Stimulated activated CD4-positive, alpha-beta T cell treated with anti-CD3 and anti-CD28 coated beads, TNF-alpha, amount 100 ng/mL, for 1 hour (primary cell): ENCODE data around the gene PRR20G.

Experiments used
- DNase-seq, 3 donors: peaks; one replicate each; pipeline ENCODE4 v3.0.0-alpha.2; 2020; ENCODE audit warnings: low read depth in 3 of 3, low spot score in 1 of 3

PRR20G gene

DNA sequence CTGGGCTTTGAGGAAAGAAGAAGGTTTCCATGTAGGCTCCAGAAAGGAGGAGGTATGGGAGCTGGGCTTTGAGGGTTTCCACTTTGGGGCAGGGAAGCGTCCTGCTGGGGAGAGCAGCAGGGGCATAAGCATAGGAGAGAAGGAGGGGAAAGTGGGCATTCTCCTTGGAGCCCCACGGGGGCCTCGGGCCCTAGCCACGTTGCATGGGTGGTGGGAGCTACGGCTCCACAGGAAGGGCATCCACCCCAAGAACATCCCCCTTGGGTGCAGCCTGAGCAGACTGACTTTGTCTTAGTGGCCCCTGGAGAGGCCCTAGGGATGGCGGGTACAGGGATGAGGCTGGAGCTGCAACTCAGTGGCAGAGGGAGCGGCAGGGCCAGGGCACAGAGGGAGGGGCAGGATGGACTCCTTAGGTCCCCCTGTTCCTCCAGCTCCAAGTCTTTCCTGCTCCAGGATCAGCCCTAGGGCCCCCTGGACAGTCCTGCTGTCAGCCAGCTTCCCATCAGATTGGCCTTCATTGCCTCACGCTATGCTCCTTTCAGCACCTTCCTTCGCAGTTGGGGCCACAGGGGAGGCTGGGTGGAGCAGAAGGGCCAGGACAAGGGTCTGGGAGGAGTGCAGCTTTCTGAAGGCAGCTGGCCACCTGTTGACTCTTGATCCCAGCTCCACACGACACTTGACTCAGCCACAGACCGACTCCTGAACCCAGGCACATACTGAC, 22.9 kb downstream of the PRR20G start:
- no peak for DNase-seq

GRCh38 chr3:127264292-127264691, 23.6 kb downstream of the PRR20G start:
- DNase-seq: no peak

GRCh38 chr3:127263586-127264231, 24.1 kb downstream of the PRR20G start:
- no peak for DNase-seq

DNA sequence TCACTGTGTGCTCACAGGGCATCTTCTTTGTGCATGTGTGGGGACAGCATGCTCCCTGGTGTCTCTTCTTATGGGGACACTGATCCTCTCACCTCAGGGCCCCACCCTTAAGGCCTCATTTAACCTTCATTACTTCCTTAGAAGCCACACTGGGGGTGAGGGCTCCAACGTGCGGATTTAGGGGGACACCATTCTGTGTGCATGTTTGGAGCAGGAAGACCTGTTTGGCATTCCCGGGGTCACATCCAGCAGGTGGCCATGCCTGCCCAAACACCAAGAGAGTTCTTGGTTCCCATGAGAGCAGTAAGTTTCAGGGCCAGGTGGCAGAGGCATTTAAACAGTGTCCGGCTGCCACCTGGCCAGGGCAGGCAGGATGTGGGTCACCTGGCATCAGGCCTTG, 24.8 kb downstream of the PRR20G start:
- DNase-seq: no peak

DNA sequence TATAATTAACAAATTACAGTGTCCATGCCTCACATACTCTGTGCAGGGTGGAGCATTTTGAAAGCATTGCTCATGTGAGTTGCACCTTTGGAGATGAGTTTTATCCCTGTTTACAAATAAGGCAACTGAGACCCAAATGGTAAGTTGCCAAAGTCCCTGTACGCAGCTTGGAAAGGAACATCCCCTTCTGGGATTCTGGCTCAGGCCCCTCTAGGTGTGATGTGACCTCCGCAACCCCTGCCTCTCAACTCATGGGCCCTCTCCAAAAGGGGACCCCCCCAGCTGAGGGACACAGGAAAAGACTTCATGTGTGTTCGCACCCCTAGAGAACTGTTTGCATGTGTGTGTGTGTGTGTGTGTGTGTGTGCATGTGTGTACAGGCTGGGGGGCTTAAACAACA, 25.3 kb downstream of the PRR20G start:
- no peak for DNase-seq

DNA sequence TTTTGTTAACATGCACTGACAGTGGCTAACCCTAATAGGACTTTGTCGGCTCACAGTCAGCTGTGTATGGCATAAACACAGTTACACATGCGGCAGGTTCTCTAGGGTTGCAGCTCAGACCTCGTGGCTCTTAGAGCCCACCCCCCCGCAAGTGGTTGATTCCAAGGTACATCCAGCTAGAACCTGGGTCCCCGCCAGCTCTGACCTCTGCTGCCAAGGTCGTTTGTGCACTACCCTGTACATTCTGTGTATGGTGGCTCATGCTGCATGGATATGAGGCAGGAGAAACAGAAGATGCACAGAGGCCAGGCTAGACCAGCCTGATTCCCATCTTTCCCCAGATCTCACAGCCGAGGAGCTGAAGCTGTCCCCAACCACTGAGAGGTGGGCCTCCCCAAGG, 25.9 kb downstream of the PRR20G start:
- DNase-seq: no peak

DNA sequence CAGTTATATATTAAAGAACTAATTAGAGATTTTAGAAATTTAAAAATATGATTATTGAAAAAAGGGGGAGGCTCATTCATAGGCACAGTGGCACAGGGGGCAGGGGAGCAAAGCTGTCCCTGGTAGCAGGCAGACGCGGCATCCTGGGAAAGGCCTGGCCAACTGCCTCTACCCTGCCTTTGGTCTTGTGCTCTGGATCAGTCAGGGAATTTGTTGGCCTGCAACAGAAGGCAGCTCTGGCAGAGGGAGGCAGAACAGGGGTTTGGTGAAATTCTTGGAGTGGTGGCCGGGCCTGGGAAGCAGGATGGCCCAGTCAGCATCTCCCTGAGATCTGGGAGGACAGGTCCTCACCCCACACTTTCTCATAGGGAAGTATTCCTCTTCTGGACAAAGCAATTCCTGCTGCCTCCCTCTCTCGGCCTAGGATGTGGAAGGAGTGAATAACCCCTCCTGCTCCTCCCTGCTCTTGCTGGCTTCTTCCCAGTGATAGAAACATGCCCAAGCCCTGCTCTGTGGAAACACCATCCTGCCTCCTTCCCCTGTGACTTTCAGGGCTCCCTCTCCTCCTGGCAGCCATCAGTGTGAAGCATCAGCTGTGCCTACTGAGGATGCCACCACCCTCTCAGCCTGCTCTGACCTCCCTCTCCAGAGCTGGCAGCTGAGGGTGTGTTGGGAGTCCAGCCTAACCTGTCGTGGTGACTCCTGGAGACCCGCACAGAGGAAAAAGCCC, 26.9 kb downstream of the PRR20G start:
- no peak for DNase-seq

GRCh38 chr3:127260416-127260815, 27.4 kb downstream of the PRR20G start:
- no peak for DNase-seq

DNA sequence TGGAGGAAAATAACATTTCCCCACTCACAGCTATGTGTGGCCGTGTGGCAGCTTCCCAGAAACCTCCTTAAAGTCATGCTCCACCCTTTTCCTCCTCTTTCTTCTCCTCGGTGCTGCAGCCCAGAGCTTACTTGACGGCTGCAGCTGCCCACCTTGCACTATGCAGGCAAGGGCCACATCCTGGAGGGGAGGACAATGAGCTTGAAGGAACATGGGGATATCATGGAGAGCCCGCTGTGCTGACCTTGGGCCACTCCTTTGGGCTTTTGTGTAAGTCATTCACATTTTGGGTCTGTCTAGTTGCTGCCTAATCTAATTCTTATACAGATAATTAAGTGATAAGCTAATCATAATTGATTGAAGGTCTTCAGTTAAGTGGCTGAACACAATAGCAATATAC, 28.0 kb downstream of the PRR20G start:
- no peak for DNase-seq

DNA sequence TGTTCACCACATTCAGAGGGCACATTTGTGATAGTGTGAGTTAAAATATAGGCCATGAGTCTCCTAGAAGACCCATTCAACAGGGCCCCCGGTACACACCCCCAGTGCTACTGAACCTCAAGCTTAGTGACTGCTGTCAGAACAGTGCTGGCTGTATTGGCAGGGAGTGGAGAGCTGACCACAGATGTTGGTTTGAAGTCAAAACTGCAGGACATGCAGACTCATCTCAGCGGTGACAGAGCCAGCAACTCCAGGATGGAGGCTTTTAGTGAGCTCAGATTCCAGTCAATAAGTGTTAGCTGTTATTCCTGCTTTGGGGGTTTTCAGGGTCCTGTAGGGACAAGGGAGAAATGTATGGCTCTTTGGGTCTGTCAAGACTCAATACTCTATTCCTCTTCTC, 29.1 kb downstream of the PRR20G start:
- DNase-seq: no peak

DNA sequence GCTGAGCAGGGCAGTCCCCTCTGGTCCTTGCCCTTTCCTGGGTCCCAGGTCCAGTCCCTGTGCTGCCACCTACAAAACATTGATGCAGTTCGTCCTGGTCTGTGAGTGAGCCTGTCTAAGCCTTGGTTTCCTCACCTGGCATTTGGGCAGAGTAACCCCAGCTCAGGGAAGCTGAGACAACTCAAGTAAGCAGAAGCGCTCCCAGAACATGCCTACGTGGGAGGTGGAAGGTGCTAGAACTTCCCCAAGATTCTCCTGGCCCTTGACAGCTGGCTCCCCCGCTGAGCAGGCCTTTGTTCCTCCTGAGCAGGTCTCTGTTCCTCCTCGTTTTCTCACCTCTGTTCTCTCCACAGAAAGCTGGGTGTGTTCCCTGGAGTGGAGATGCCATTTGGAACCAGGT, 30.5 kb downstream of the PRR20G start:
- no peak for DNase-seq

- no peak for DNase-seq
Observed at GRCh38 chr3:127256733-127257271, 31.0 kb downstream of the PRR20G start.

GRCh38 chr3:127256138-127256537, 31.7 kb downstream of the PRR20G start:
- no peak for DNase-seq

- no peak for DNase-seq
Observed at GRCh38 chr3:127255516-127255915, 32.3 kb downstream of the PRR20G start.

DNA sequence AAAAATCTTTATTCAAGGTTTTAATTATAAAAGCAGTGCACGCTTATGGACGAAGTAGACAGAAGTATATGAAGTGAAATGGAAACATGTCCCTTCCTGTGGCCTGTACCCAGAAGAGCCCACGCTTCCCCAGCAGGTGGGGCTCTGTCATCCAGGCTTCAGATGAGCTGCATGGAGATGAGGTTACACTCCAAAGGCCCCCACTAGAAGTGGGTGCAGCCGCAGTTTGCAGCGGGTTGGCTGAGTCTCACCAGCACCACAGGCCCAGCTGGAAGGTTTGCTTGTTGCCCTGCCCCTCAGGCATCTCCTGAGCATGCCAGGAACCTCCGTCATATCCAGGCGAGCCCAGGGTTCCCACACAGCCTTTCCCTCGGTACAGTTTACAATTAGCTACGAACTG, 33.1 kb downstream of the PRR20G start:
- DNase-seq: no peak

DNA sequence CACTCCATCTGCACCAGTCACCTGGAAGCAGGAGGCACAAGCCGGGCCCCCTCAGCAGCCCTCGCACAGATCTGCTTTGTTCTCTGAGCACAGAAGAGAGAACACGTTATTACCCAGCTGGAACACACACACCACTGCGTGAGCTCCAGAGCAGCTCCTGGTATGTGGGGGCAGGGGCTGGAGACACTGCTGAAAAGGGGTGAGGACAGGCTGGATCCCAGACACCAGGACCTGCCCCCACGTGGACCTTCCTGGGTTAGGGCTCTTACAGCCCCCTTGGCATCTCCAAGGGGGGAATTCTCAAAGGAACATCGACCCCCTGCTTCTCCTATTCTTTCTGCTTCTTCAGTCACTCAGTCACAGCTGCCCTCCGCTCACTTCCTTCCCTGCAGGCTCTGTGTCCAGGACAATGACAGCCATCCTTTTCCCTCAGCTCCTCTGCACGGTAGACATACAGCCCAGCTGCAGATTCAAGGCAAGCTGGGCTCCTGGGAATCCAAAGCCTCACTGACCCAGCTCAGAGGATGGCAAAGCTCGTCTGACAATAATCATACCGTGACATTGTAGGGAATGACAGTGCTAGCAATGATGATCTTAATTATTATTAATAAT, 33.7 kb downstream of the PRR20G start:
- no peak for DNase-seq

- no peak for DNase-seq
Observed at GRCh38 chr3:127253491-127253890, 34.4 kb downstream of the PRR20G start.

- DNase-seq: no peak
Observed at GRCh38 chr3:127252446-127252845, 35.4 kb downstream of the PRR20G start.

DNA sequence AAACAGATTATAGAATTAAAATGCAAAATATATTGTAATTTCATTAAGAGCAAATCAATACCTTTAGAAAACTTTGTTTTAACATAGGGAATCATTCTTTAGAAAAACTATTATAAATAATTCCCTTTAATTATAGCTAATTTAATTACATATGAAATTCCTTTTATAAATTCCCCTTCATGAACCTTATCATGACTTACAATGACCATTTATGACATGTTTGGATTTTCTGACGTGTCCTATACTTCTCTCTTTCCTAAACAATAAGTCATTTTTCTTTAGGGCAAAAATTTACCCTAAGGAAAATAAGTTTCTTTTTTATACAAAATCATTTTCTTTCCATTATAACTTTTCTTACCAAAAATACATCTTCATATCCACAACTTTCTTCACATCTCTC, 37.8 kb downstream of the PRR20G start:
- DNase-seq: no peak

DNA sequence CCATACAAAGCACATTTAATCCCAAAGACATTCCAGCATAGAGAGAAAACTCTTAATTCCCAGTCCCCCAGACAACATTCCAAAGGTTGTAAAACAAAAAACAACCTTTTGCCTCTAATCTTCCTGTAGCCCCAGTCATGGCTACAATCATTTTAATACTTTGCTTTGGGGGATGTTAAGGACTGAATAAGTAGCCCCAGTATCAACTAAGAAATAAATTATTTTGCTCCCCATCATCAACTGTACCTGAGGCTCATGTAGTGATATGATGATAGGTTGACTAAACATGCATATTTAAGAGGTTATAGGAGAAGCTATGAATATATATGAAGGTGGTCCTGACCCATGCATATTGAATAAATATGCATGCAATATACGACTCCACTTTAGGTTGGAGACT, 40.6 kb downstream of the PRR20G start:
- DNase-seq: no peak

DNA sequence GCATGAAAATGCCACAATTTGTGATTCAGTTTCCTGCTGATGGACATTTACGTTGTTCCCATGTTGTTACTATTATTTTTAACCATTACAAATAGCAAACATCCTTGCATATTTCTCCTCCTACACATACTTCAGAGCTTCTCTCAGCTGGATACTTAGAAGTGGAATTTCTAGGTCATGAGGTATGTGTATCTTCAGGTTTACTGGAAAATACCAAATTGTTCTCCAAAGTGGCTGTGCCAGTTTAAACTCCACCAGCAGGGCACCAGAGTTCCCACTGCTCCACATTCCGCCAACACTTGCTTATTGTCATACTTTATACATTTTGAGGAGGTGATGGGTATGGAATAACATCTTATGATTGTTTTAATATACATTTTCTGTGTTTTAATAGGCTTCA, 49.2 kb downstream of the PRR20G start:
- DNase-seq: no peak

DNA sequence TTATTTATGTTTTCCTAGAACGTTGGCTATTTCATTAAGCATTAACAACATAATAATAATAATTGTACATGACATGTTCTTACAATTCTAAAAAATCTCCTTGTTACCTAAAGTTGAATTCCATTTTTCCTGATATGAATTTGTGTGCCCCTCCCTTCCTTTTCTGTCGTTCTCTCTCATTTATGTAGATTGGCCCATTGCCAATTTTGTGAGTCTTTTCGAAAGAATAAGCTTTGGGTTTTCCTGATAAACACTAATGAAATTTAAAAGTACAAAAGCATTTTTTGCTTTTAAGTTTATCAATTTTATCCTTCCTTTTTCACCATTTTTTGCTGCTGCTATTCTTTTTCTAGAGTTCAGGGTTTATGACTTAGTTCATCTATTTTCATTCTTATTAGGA, 50.0 kb downstream of the PRR20G start:
- no peak for DNase-seq
